Measurements from ENCODE around the gene THOP1.
"Not testable (repeated sequence)": the region's sequence is repeated elsewhere in the genome, so short reads cannot be mapped to it uniquely, and the experiment has no call there.

THOP1 gene

DNA sequence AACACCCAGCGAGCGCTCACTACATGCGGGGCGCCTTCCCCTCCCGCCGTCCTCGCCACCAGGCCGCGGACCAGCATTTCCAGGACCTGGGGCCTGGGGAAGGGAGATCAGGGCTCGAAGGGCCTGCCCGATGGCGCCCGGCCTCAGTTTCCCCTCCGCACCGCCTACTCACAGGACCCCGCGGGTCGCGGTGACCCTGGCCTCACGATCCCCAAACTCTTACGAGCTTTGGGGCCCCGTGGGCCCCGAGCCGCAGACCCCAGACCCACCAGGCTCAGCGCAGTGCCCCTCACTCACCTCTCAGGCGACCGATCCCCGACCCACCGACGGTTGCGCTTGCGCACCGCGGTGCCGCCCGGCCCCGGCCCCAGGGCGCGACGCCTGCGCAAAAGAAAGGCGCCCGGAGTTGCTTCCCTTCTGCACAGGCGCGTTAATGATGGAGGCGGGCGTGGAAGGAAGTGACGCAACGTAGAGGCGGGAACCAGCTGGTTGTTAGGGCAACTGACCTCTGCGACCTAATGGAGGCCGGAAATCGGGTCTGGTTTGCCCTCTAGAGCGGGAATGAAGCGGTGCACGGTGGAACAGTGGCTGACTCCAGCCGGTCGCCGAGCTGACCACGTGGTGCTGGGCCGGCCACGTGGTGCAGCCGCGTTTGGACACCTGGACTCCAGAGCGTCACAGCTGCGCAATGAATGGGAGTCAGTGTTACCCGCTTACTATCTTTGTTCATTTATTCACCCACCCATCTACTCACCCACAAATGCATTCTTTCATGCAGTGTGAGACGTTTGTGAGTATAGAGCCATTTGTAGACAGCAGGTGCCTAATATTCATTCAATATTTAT, 2.1 kb upstream of the THOP1 start, which contains the start of gene SGTA:
SGTA (minus strand) TSS at position 338 of the 845 bp plus-strand sequence. CDS start 14,205 bp downstream, outside the sequence.
- peak; percentile 96 for DNase-seq (ENCODE audit: low read depth)

DNA sequence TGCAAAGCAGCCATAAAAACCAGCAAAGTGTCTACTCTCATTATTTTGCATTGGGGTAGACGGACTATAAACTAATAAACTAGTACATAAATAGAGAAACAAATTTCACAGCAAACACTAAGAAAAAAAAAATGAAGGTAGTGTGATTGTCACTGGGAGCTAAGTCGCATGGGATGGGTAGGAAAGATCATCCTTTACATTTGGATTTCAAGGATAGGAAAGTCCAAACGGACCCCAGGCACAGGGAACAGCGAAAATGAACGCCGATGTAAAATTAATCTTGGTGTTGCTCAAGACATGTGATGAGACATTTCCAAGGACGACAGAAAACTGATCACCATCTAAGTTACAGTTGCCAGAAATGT, 1.5 kb upstream of the THOP1 start:
- no peak for DNase-seq (ENCODE audit: low read depth)

DNA sequence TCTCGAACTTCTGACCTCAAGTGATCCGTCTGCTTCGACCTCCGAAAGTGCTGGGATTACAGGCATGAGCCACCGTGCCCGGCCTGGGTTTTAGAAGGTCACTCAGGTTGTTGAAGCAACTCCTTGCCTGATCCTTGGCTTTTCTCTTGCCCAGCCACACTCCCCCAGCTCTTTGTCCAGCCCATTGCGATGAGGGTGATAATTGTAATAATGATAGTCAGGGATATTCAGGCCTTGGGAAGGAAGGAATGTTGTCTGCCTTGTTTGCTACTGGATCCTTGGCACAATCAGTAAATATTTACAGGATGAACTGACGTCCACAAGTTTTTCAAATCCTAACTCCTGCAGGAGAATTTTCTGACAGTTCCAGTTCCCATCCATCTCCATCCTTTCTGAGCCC, 1.8 kb downstream of the THOP1 start:
- DNase-seq (ENCODE audit: low read depth): no peak

DNA sequence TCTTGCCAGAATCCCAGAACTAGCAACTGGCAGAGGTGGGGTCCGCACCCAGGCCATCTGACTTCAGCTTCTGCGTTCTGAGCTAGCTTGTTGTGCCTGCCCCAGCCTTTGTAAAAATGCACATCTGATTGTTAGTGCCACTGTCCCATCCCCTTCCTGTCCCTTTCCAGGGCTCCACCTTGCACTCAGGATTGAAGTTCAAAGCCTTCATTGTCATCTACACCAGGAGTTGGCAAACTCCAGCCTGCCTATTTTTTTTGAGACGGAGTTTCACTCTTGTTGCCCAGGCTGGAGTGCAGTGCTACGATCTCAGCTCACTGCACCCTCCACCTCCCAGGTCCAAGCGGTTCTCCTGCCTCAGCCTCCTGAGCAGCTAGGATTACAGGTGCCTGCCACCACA, 2.9 kb downstream of the THOP1 start:
- no peak for DNase-seq (ENCODE audit: low read depth)

DNA sequence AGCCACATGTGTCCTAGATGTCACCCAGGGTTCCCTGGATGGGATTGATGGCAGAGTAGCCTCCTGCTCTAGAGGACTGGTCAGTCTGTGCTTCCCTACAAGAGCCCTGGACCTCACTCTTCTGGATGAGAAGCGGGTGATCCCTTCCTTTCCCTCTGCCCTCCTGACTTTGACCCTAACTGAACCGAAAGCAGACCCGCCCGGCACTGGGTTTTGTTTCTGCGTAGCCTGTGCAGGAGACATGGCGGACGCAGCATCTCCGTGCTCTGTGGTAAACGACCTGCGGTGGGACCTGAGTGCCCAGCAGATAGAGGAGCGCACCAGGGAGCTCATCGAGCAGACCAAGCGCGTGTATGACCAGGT, 4.9 kb downstream of the THOP1 start:
- DNase-seq (ENCODE audit: low read depth): no peak

DNA sequence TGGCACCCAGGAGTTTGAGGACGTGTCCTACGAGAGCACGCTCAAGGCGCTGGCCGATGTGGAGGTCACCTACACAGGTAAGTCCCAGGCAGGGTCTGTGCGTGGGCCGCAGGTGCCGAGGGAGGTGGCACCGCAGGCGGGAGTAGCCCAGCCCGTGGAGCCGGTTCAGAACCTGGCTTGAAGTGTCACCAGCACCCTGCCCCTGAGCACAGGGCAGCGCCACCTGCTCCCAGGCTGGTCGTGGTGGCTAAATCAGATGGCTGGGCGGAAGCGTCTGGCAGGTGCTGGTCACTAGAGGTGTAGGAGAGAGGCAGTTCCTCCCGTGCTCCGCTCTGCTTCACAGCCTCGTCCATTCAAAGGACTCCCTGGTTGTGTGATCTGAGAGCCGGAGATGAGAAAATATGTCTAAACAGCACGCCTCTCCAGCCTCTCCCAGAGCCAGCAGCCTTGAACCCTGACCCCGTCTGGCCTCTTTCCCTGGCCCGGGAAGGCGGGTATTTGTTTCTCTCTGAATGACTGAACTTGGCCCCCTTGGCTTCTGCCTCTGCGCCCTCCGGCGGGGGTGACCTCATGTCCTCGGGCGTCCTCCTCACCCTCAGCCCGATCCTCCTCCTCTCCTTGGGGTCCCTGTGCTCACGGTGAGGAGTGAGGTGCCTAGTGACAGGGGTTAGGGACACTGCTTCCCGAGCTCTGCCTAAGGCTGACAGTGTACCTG, 5.4 kb downstream of the THOP1 start:
- DNase-seq (ENCODE audit: low read depth): no peak

DNA sequence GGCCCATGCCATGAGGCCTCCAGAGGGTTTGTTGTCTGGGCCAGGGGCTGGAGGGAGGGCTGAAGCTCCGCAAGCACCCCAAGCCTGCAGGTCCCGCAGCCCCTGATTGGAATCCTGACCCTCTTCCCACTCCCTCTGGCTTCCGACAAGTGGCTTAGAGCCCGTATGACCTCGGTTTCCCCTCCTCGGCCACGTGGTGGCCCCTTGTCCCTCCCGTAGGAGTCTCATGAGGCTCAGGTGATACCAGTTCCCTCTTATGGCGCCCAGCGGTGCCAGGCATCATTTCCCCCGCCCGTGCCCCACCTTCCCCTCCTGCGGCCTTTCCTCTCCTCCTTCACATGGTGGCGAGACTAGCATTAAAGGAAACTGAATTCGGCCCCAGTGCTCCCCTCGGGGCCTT, 6.1 kb downstream of the THOP1 start:
- no peak for DNase-seq (ENCODE audit: low read depth)

DNA sequence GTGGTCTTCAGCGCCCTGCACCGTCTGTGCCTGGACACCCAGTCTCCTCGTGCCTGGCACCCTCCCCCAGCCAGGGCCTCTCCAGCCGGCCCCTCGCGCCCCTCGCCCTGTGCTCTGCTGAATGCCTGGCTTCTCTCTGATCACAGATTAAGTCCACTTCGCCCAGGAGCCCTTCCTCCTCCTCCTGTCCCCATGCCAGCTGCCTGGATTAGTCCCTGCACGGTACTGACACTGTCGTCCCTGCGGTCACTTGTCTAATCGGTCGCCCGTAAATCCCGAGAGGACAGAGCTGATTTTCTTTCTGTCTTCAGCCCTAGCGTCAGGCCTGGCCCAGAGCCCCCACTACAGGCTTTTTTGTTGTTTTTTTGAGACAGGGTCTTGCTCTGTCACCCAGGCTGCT, 6.6 kb downstream of the THOP1 start:
- DNase-seq (ENCODE audit: low read depth): no peak

DNA sequence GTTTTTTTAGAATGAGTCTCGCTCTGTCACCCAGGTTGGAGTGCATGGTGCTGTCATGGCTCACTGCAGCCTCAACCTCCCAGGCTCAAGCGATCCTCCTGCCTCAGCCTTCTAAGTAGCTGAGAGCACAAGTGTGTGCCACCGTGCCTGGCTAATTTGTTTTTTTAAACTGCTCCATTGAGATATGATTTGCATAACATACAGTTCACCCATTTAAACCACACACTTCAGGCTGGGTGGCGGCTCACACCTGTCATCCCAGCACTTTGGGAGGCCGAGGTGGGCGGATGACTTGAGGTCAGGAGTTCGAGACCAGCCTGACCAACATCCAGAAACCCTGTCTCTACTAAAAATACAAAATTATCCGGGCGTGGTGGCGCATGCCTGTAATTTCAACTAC, 7.4 kb downstream of the THOP1 start:
- not testable (repeated sequence) for DNase-seq (ENCODE audit: low read depth)

DNA sequence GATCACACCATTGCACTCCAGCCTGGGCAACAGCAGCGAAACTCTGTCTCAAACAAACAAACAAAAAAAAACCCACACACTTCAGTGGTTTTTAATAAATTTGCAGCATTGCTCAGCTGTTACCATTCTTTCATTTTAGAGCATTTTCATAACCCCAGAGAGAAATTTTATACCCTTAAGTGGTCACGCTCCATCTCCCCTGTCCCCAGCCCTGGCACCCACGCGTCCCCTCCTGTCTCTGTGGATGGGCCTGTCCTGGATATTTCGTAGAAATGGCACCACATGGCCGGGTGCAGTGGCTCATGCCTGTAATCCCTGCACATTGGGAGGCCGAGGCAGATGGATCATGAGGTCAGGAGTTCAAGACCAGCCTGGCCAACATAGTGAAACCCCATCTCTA, 7.8 kb downstream of the THOP1 start:
- no peak for DNase-seq (ENCODE audit: low read depth)

DNA sequence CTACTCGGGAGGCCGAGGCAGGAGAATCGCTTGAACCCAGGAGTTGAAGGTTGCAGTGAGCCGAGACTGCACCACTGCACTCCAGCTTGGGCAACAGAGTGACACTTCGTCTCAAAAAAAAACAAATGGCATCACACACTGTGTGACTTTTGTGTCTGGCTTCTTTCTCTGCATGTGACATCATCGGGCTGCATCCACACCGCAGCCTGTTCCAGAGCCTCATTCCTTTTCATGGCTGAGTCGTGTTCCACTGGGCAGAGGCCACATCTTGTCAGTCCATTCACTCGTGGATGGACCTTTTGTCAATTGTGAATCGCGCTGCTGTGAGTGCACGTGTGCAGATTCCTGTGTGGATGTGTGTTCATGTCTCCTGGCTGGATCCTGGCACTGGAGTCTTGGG, 8.3 kb downstream of the THOP1 start:
- no peak for DNase-seq (ENCODE audit: low read depth)

DNA sequence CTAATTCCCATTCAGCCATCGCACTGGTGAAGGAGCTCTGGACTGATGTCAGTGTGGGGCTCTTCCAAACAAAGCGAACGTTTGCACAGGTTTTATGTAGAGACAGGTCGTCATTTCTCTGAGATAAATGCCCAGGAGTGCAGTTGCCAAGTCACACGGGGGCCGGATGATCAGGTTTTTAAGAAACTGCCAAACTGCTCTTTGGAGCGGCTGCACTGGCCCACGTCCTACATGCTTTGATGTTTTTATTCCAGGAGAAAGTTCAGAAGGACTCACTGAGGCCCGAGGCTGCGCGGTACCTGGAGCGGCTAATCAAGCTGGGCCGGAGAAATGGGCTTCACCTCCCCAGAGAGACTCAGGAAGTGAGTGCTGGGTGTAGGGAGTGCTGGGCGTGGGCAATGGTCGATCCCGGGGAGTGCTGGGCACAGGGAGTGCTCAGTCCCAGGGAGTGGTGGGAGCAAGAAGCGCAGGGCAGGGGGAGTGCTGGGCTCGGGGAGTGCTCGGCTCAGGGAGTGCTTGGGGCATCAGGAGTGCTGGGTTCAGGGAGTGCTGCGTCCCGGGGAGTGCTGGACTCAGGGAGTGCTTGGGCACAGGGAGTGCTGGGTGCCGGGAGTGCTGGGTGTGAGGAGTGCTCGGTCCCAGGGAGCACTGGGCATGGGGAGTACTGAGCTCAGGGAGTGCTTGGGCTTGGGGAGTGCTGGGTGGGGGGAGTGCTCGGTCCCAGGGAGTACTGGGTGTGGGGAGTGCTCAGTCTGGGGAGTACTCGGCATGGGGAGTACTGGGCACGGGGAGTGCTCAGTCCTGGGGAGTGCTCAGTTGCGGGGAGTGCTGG, 10.7 kb downstream of the THOP1 start:
- DNase-seq (ENCODE audit: low read depth): no peak

DNA sequence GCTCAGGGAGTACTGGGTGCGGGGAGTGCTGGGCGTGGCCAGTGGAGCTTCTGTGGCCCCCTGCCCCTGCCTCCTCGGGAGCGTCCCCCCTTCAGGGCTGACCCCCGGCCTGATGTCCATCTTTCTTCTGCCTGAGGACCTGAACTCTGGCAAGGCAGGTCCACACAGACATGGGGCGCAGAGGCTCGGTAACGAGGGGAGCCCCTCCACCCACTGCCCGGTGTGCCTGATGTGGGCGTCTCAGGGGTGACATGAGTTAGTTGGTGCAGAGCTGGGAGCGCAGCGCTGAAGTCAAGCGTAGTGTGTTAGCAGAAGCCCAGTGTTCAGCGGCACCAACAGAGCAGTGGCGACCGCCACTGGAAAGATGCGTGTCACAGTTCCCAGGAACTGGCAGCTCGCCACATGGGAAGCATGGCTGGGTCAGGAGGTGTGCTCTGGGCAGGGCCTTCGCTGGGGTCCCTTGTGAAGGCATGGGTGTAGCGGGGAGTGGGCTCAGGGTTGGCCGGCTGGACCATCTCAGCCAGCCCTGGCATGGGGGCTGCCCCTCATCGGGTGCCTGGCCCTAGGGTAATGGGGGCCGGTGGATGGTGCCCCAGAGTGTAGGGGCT, 11.5 kb downstream of the THOP1 start:
- DNase-seq (ENCODE audit: low read depth): no peak

DNA sequence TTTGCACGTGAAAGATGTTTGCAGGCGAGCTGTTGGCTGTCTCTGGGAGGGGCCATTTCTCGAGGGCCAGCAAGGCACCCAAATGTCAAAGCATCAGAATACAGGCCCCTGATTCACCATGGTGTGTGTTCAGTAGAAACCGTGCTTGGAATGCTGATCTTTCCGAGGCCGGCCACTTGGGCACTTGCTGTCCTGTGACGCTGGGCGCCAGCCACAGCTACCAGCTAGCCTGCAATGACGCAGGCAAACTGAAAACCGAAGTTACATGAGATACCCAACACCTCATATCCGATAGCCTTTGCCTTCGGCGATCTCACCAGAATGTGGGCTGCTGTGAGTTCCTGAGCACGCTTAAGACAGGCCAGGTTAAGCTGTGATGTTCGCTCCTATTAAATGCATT, 12.0 kb downstream of the THOP1 start:
- DNase-seq (ENCODE audit: low read depth): no peak

DNA sequence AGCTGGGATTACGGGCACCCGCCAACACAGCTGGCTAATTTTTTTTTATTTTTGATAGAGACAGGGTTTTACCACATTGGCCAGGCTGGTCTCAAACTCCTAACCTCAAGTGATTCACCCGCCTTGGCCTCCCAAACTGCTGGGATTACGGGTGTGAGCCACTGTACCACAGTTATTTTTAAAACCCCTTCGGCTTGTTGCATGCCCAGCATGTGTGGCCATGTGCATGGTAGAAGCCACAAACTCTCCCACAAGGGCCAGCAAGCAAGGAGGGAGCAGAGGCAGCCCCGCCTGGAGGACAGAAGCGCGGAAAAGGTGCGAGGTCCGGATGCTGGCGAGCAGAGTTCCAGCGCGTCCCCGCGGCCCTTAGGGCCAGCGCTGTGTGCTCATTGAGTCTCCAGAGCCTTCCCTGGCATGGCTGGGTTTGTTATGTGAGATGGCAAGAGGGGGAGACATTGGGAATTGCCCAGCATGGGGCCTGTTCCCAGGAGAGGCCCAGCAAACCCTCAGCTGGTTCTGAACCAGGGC, 12.9 kb downstream of the THOP1 start:
- no peak for DNase-seq (ENCODE audit: low read depth)

DNA sequence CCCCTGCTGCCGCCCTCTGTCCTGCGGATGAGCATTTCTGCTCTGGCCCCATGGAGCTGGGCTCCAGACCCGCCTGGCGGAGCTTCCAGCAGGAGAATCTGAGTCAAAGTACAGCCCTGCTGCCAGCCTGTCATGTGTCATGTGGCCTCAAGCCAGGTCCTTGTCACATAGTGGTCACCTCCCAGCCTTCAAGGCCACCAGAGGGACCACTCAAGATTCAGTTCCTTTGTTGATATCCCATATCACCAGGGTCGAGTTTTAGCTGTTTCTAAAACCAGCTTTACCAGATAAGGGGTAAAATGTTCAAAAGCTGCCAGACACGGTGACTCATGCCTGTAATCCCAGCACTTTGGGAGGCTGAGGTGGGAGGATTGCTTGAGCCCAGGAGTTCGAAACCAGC, 13.4 kb downstream of the THOP1 start:
- no peak for DNase-seq (ENCODE audit: low read depth)

DNA sequence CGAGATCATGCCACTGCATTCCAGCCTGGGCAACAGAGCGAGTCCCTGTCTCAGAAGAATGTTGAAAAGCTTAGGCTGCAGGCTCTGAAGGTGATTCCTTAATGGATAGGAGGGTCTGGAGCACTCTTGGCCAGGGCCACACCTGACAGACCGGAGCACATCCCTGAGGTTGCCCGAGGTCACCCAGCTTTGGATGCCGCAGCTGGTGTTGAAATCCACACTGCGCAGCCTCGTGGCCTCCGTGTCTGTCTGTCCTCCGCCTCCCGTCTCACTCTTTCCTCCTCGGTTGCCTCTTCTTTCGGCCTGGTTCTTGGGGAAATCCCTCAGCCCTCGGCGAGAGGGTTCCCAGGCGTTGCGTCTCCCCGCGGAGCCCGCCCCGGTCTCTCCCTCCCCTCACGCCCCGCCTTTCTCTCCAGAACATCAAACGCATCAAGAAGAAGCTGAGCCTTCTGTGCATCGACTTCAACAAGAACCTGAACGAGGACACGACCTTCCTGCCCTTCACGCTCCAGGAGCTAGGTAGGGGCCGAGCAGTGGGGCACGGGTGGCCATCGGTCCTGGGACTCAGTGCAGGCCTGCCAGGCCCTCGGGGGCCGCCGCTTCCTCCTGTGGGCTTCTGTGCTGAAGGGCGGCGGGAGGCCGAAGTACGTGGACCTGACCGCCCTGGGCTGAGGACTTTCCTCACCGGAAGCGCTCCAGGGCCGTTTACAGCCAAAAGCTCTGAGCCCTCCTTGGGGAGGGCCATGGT, 14.1 kb downstream of the THOP1 start:
- no peak for DNase-seq (ENCODE audit: low read depth)

DNA sequence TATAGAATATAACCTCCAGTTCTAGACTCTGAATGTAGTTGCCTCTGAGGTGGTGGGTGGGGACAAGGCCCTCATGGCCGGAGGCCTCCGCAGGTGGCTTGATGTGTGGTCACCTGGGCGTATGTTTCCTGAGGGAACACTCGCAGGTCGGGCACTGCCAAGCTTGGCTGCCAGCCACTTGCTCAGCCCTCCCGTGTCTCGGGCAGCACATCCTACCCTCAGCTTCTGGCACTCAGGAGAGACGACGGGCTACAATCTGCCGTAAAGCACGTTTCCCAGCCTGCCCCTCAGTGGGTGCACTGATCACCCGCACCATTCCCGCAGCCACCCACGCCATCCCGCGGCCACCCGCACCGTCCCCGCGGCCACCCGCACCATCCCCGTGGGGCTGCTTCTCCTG, 15.2 kb downstream of the THOP1 start:
- DNase-seq (ENCODE audit: low read depth): no peak

DNA sequence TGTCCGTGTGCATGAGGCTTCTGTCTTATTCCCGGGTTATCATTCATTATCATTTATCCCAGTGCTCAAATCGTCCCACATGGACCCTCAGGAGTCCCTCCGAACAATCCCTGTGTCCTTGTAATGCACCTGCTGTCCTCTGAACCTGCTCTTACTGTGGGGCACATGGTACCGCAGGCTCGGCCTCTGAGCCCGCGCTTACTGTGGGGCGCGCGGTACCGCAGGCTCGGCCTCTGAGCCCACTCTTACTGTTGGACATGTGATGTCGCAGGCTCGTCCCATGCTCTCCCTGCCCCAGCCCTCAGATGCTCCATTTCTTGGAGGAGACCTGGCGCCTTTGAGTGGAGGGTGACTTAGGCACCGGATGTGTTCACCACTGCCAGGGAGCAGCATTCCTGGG, 17.5 kb downstream of the THOP1 start:
- DNase-seq (ENCODE audit: low read depth): no peak

DNA sequence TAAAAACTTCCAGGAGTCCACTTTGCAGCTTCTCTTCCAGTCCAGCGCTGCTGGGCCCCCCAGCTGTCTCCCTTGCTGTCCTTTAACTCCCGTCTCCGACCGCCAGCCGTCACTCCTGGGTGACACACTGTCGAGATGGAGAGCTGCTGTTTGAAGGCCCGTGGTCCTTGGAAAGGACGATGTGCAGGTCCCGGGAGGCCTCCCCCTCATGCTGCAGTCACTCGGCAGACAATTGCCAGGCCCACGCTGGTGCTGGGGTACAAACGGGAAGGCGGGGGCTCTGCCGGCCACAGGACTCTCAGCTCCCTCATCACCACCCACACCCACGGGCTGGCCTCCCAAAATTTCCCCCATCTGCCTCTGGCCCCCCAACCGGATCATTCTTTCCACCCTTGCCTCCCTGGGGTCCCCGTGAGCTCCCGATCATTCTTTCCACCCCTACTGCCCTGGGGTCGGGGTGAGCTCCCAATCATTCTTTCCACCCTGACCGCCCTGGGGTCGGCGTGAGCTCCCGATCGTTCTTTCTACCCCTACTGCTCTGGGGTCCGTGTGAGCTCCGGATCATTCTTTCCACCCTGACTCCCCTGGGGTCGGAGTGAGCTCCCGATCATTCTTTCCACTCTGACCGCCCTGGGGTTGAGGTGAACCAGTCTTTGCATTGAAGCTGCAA, 18.3 kb downstream of the THOP1 start:
- DNase-seq (ENCODE audit: low read depth): no peak
